Dedifferentiated amniotic fluid mesenchymal stem cell (primary cell): ENCODE data around the gene OIT3.

Experiments used
- DNase-seq: peaks from one replicate; pipeline ENCODE4 v3.0.0-alpha.2; 2016; ENCODE audit errors: extremely low spot score

OIT3 gene

GRCh38 chr10:72952642-72953158 lies 59.2 kb downstream of the OIT3 start:
- DNase-seq: no peak

GRCh38 chr10:72953687-72954086 lies 60.1 kb downstream of the OIT3 start:
- no peak for DNase-seq

GRCh38 chr10:72954230-72954595 lies 60.7 kb downstream of the OIT3 start:
- no peak for DNase-seq

GRCh38 chr10:72954596-72955554 lies 61.3 kb downstream of the OIT3 start, which contains the start of gene PLA2G12B:
Gene PLA2G12B (minus strand): TSS chr10:72954806. CDS start chr10:72954685, 121 bp downstream.
- no peak for DNase-seq

- no peak for DNase-seq
Observed at GRCh38 chr10:72956001-72956400, 62.5 kb downstream of the OIT3 start.

GRCh38 chr10:72976886-72977285 lies 83.3 kb downstream of the OIT3 start:
- DNase-seq: no peak

- DNase-seq: no peak
Observed at GRCh38 chr10:72979709-72980108, 86.2 kb downstream of the OIT3 start.

GRCh38 chr10:72980348-72980747 lies 86.8 kb downstream of the OIT3 start:
- no peak for DNase-seq

- DNase-seq: no peak
Observed at GRCh38 chr10:72981028-72981881, 87.7 kb downstream of the OIT3 start.

- no peak for DNase-seq
Observed at GRCh38 chr10:72981882-72982529, 88.5 kb downstream of the OIT3 start.
